A673 (cell line): ENCODE results near the gene OR2T1.
"Not testable (repeated sequence)": the region's sequence is repeated elsewhere in the genome, so short reads cannot be mapped to it uniquely, and the experiment has no call there.

Experiments
- CTCF ChIP-seq: fragments of 300-800, 200-600 bp; sonication (generic); conservative IDR thresholded peaks from 2 replicates; pipeline ENCODE4 v1.5.1; 2017; ENCODE audit warnings: low read depth, mild to moderate bottlenecking, antibody characterized with exemption, low read length, moderate library complexity, mixed read lengths
- EZH2 ChIP-seq: fragments of 200-600 bp; sonication (generic); IDR thresholded peaks from 2 replicates; pipeline ENCODE4 v1.6.1; 2017; ENCODE audit warnings: borderline replicate concordance, low read depth, mild to moderate bottlenecking, mixed read lengths, antibody characterized with exemption, low read length; ENCODE audit not compliant: poor library complexity, severe bottlenecking

DNA sequence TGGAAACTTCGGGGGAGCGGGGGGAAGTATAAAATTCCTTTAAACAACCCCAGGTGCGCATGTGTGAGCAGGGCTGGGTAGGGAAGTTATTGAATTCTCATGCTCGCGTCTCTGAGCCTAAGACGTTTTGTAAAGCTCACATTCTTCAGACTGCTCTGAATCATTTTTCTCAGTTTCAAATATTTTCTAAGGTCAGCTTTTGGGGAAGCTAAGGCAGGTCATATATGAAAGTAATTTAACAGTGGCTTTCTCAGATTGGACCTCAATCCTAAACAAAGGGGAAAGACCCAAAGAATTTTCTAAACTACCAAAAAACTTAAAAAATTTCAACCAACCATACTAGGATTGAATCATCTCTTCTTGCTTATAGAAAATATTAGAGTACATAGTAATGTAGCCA, 32.1 kb downstream of the OR2T1 start:
- TF ChIP-seq CTCF, EZH2: not testable (repeated sequence)
